ENCODE results near the gene RPS14. TPM values are rescaled to one million over a fixed set of nuclear protein-coding genes. Genes with fewer than 3 reads are reported as not detected.

Gene RPS14
- total RNA-seq, 1 experiment from 2014 or later: 2,564 TPM

DNA sequence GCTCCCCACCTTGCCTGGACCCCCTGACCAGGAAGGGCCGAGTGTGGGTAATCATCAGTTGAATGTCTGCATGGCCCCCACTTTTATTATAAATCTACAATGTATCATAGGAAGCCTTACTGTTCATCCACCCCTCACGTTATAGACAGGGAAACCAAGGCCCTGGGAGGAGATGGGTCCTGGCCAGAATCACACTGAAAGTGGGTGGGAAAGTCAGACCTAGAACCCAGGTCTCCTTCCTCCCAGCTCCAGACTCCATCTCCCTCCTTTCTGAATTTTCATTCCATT is 53.9 kb downstream of the RPS14 start:
- H3K9me3 Mint-ChIP-seq: no peaks in the 10 kb centered on the region

DNA sequence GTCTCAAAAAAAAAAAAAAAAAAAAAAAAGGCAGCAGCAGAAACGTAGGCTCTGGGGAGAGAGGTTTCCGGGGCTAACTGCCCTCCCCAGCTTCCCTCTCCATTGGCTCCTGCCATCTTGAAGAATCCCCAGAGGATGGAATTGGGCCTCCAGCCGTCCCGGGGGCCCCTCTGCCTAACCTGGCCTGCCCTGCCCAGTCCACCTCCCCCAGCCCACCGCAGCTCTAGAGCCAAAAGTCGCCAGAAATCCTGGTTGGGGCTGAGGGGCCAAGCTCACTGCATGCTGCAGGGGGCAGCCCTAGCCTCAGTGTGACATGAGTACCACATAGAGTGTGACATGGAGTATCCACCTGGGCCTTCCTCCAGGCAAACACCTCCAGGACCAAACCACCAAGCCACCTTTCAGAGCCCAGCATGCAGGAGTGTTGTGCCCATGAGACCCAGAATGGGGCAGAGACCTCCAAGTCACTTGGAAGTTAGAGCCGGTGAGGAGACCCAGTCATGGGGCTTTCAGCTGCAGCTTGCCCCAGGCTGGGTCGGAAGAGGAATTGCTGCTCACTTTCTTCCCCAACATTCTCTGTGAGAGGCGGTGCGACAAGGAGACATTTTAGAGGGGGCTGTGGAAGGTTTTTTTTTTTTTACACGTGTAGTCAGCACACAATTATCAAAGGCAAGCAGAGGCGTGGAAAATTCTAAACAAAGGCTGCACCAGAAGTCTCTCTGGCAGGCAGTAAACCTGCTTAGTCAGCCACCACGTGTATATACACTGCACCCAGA is 54.4 kb downstream of the RPS14 start:
- H3K27me3 Mint-ChIP-seq (ENCODE audit: low read depth): no peaks in the 10 kb centered on the region
- no peak for ATAC-seq
- POLR2A ChIA-PET: no interaction called here
- H3K27ac Mint-ChIP-seq: no peak overlapping the region
- no peak for TF ChIP-seq KAT7 (CRISPR knock-in tag; IDR thresholded peaks at IDR 0.05; ENCODE audit: borderline replicate concordance)
- no peaks in the 10 kb centered on the region for H3K9me3 Mint-ChIP-seq
- CTCF ChIA-PET: interaction anchor here (0.5 to 1.1 kb wide), 3 partner anchors 16 to 55 kb away, joined by 3 to 7 read pairs (median 3); no protein-coding TSS in a partner anchor
- no peak for DNase-seq (ENCODE audit: low spot score)
- no peak overlapping the region for H3K4me3 Mint-ChIP-seq
- H3K36me3 Mint-ChIP-seq: peaks cover 76% of the 10 kb centered on the region
- no peaks in the 10 kb centered on the region for H3K4me1 Mint-ChIP-seq

More for the DNA sequence above, 53.9 kb downstream of the RPS14 start:
- Mint-ChIP-seq H3K27me3 (ENCODE audit: low read depth) (no peaks in the 10 kb centered on the region), H3K36me3 (peaks cover 75% of the 10 kb centered on the region), H3K27ac (no peak overlapping the region), H3K4me1 (no peaks in the 10 kb centered on the region), H3K4me3 (no peak overlapping the region)
- ChIA-PET POLR2A (no interaction called here), CTCF (interaction anchor here (0.5 kb wide), 1 partner anchor 15 kb away, joined by 3 read pairs; no protein-coding TSS in a partner anchor)
- no peak for DNase-seq (ENCODE audit: low spot score)
- TF ChIP-seq ZNF121 (CRISPR knock-in tag; IDR thresholded peaks at IDR 0.05) (no peak), CBFB (CRISPR knock-in tag; IDR thresholded peaks at IDR 0.05; ENCODE audit: low read depth) (no peak)
- TF ChIP-seq, protein P1, sequence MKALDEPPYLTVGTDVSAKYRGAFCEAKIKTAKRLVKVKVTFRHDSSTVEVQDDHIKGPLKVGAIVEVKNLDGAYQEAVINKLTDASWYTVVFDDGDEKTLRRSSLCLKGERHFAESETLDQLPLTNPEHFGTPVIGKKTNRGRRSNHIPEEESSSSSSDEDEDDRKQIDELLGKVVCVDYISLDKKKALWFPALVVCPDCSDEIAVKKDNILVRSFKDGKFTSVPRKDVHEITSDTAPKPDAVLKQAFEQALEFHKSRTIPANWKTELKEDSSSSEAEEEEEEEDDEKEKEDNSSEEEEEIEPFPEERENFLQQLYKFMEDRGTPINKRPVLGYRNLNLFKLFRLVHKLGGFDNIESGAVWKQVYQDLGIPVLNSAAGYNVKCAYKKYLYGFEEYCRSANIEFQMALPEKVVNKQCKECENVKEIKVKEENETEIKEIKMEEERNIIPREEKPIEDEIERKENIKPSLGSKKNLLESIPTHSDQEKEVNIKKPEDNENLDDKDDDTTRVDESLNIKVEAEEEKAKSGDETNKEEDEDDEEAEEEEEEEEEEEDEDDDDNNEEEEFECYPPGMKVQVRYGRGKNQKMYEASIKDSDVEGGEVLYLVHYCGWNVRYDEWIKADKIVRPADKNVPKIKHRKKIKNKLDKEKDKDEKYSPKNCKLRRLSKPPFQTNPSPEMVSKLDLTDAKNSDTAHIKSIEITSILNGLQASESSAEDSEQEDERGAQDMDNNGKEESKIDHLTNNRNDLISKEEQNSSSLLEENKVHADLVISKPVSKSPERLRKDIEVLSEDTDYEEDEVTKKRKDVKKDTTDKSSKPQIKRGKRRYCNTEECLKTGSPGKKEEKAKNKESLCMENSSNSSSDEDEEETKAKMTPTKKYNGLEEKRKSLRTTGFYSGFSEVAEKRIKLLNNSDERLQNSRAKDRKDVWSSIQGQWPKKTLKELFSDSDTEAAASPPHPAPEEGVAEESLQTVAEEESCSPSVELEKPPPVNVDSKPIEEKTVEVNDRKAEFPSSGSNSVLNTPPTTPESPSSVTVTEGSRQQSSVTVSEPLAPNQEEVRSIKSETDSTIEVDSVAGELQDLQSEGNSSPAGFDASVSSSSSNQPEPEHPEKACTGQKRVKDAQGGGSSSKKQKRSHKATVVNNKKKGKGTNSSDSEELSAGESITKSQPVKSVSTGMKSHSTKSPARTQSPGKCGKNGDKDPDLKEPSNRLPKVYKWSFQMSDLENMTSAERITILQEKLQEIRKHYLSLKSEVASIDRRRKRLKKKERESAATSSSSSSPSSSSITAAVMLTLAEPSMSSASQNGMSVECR (CRISPR knock-in tag; IDR thresholded peaks at IDR 0.05; ENCODE audit: borderline replicate concordance): no peak
- no peak for ATAC-seq

DNA sequence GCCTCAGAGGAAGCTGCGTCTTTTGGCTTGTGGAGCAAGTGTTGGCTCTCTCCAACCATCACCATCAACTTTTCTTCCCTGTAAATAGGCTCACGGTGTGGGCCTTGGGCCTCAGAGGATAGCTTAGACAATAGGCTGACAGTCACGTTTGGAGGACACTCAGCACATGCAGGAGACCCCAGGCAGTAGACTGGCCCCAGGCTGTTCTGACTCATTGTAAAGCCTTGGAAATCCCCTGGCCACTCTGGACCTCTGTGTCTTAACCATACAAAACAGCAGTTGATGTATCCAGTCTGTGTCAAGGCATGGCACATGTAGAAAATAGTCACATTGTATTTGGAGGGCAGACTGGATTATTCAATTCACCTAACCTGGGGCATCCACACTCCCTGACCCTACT is 55.4 kb downstream of the RPS14 start:
- Mint-ChIP-seq H3K4me1 (no peaks in the 10 kb centered on the region), H3K4me3 (no peak overlapping the region), H3K9me3 (no peaks in the 10 kb centered on the region), H3K27ac (no peak overlapping the region), H3K27me3 (ENCODE audit: low read depth) (no peaks in the 10 kb centered on the region), H3K36me3 (peaks cover 76% of the 10 kb centered on the region)
- TF ChIP-seq ZNF423 (CRISPR knock-in tag; IDR thresholded peaks at IDR 0.05) (no peak), ZNF416 (CRISPR knock-in tag; IDR thresholded peaks at IDR 0.05) (no peak), CREB1 (CRISPR knock-in tag; IDR thresholded peaks at IDR 0.05) (no peak), ZNF138 (CRISPR knock-in tag; conservative IDR thresholded peaks at IDR 0.05) (no peak), MXD4 (CRISPR knock-in tag; IDR thresholded peaks at IDR 0.05; ENCODE audit: borderline replicate concordance) (no peak), SOX15 (CRISPR knock-in tag; IDR thresholded peaks at IDR 0.05) (no peak)
- TF ChIP-seq, protein P2, sequence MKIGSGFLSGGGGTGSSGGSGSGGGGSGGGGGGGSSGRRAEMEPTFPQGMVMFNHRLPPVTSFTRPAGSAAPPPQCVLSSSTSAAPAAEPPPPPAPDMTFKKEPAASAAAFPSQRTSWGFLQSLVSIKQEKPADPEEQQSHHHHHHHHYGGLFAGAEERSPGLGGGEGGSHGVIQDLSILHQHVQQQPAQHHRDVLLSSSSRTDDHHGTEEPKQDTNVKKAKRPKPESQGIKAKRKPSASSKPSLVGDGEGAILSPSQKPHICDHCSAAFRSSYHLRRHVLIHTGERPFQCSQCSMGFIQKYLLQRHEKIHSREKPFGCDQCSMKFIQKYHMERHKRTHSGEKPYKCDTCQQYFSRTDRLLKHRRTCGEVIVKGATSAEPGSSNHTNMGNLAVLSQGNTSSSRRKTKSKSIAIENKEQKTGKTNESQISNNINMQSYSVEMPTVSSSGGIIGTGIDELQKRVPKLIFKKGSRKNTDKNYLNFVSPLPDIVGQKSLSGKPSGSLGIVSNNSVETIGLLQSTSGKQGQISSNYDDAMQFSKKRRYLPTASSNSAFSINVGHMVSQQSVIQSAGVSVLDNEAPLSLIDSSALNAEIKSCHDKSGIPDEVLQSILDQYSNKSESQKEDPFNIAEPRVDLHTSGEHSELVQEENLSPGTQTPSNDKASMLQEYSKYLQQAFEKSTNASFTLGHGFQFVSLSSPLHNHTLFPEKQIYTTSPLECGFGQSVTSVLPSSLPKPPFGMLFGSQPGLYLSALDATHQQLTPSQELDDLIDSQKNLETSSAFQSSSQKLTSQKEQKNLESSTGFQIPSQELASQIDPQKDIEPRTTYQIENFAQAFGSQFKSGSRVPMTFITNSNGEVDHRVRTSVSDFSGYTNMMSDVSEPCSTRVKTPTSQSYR (CRISPR knock-in tag; IDR thresholded peaks at IDR 0.05): no peak
- TF ChIP-seq, protein P3, sequence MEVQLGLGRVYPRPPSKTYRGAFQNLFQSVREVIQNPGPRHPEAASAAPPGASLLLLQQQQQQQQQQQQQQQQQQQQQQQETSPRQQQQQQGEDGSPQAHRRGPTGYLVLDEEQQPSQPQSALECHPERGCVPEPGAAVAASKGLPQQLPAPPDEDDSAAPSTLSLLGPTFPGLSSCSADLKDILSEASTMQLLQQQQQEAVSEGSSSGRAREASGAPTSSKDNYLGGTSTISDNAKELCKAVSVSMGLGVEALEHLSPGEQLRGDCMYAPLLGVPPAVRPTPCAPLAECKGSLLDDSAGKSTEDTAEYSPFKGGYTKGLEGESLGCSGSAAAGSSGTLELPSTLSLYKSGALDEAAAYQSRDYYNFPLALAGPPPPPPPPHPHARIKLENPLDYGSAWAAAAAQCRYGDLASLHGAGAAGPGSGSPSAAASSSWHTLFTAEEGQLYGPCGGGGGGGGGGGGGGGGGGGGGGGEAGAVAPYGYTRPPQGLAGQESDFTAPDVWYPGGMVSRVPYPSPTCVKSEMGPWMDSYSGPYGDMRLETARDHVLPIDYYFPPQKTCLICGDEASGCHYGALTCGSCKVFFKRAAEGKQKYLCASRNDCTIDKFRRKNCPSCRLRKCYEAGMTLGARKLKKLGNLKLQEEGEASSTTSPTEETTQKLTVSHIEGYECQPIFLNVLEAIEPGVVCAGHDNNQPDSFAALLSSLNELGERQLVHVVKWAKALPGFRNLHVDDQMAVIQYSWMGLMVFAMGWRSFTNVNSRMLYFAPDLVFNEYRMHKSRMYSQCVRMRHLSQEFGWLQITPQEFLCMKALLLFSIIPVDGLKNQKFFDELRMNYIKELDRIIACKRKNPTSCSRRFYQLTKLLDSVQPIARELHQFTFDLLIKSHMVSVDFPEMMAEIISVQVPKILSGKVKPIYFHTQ (CRISPR knock-in tag; IDR thresholded peaks at IDR 0.05): no peak
- TF ChIP-seq, protein P4, sequence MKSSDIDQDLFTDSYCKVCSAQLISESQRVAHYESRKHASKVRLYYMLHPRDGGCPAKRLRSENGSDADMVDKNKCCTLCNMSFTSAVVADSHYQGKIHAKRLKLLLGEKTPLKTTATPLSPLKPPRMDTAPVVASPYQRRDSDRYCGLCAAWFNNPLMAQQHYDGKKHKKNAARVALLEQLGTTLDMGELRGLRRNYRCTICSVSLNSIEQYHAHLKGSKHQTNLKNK (CRISPR knock-in tag; IDR thresholded peaks at IDR 0.05): no peak
- TF ChIP-seq, protein P5, sequence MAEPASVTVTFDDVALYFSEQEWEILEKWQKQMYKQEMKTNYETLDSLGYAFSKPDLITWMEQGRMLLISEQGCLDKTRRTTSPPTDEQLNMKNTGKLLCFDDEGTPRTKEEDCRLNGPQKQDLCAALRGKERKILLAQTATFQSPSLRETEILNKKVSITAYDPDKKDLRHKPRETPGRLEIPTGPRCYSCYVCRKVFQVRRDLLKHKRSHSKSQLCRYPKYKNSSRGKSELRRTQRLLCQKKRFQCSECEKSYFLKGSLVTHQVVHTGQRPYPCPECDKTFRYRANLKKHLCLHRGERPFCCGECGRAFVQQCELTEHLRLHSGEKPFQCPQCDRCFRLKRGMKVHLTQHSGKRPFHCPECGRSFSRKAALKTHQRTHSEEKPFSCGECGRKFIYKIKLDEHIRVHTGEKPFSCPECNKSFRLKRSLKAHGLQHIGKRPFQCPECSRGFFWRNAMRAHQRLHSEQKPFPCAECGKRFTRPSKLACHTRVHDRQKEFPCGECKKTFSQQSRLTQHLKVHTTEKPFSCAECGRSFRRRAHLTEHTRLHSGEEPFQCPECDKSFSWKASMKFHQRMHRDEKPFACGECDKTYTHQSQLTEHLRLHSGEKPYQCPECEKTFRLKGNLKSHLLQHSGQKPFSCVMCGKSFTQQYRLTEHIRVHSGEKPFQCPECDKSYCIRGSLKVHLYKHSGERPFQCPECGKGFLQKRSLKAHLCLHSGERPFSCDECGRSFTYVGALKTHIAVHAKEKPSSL (CRISPR knock-in tag; conservative IDR thresholded peaks at IDR 0.05): no peak
- TF ChIP-seq, protein P6, sequence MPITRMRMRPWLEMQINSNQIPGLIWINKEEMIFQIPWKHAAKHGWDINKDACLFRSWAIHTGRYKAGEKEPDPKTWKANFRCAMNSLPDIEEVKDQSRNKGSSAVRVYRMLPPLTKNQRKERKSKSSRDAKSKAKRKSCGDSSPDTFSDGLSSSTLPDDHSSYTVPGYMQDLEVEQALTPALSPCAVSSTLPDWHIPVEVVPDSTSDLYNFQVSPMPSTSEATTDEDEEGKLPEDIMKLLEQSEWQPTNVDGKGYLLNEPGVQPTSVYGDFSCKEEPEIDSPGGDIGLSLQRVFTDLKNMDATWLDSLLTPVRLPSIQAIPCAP (CRISPR knock-in tag; IDR thresholded peaks at IDR 0.05): no peak
- CTCF ChIA-PET: no interaction called here
- no peak for ATAC-seq
- DNase-seq (ENCODE audit: low spot score): no peak
- POLR2A ChIA-PET: no interaction called here
